ENCODE results near the gene ADAMTS20.

GRCh38 chr12:43480591-43480990, 71.4 kb downstream of the ADAMTS20 start:
- TF ChIP-seq, protein P1, sequence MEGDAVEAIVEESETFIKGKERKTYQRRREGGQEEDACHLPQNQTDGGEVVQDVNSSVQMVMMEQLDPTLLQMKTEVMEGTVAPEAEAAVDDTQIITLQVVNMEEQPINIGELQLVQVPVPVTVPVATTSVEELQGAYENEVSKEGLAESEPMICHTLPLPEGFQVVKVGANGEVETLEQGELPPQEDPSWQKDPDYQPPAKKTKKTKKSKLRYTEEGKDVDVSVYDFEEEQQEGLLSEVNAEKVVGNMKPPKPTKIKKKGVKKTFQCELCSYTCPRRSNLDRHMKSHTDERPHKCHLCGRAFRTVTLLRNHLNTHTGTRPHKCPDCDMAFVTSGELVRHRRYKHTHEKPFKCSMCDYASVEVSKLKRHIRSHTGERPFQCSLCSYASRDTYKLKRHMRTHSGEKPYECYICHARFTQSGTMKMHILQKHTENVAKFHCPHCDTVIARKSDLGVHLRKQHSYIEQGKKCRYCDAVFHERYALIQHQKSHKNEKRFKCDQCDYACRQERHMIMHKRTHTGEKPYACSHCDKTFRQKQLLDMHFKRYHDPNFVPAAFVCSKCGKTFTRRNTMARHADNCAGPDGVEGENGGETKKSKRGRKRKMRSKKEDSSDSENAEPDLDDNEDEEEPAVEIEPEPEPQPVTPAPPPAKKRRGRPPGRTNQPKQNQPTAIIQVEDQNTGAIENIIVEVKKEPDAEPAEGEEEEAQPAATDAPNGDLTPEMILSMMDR (IDR thresholded peaks at IDR 0.05; ENCODE audit: low read depth, low read length, poor library complexity, severe bottlenecking): no peak
- TF ChIP-seq EZH2phosphoT487 (IDR thresholded peaks at IDR 0.05; ENCODE audit: borderline replicate concordance, low read length): no peak
